GM11168 (cell line): ENCODE measurements around the gene KRT35.
"Not testable (repeated sequence)": the region's sequence is repeated elsewhere in the genome, so short reads cannot be mapped to it uniquely, and the experiment has no call there.

Experiments
- in situ Hi-C: fragments of 300-500 bp; cut with MboI; formaldehyde crosslinking; loops from one replicate; pipeline ENCODE4 v1.12.0; 2022; ENCODE audit warnings: low sequenced_read_pairs; ENCODE audit not compliant: unreplicated experiment

KRT35 gene

GRCh38 chr17:41463746-41464145 lies 17.2 kb downstream of the KRT35 start:
- in situ Hi-C loops = no loop called here

- in situ Hi-C loops = no loop called here
Observed at GRCh38 chr17:41462705-41463104, 18.2 kb downstream of the KRT35 start.

- in situ Hi-C loops = no loop called here
Observed at GRCh38 chr17:41457676-41458075, 23.3 kb downstream of the KRT35 start.

- in situ Hi-C loops = no loop called here
Observed at GRCh38 chr17:41456204-41456603, 24.7 kb downstream of the KRT35 start.

GRCh38 chr17:41455236-41455635 lies 25.7 kb downstream of the KRT35 start:
- in situ Hi-C loops = no loop called here

GRCh38 chr17:41453066-41453465 lies 27.9 kb downstream of the KRT35 start:
- in situ Hi-C loops = no loop called here

GRCh38 chr17:41452281-41452680 lies 28.7 kb downstream of the KRT35 start:
- in situ Hi-C loops = no loop called here

- in situ Hi-C loops = no loop called here
Observed at GRCh38 chr17:41451154-41451728, 29.7 kb downstream of the KRT35 start.

- in situ Hi-C loops = no loop called here
Observed at GRCh38 chr17:41449008-41449407, 31.9 kb downstream of the KRT35 start.

GRCh38 chr17:41448506-41448905 lies 32.4 kb downstream of the KRT35 start:
- in situ Hi-C loops = no loop called here

GRCh38 chr17:41446806-41447205 lies 34.1 kb downstream of the KRT35 start:
- in situ Hi-C loops = no loop called here

GRCh38 chr17:41444640-41445039 lies 36.3 kb downstream of the KRT35 start:
- in situ Hi-C loops = no loop called here

GRCh38 chr17:41444186-41444585 lies 36.8 kb downstream of the KRT35 start:
- in situ Hi-C loops = no loop called here

- in situ Hi-C loops = no loop called here
Observed at GRCh38 chr17:41442739-41443138, 38.2 kb downstream of the KRT35 start.

- in situ Hi-C loops = no loop called here
Observed at GRCh38 chr17:41440531-41441033, 40.4 kb downstream of the KRT35 start, which contains the start of gene KRT38. Gene KRT38 (minus strand): TSS chr17:41440983. CDS start chr17:41440921, 62 bp downstream.

GRCh38 chr17:41439375-41439774 lies 41.6 kb downstream of the KRT35 start:
- in situ Hi-C loops = no loop called here

- in situ Hi-C loops = no loop called here
Observed at GRCh38 chr17:41437769-41438168, 43.2 kb downstream of the KRT35 start.

GRCh38 chr17:41437254-41437653 lies 43.7 kb downstream of the KRT35 start:
- in situ Hi-C loops = no loop called here

GRCh38 chr17:41434415-41434814 lies 46.5 kb downstream of the KRT35 start:
- in situ Hi-C loops = no loop called here

GRCh38 chr17:41434005-41434404 lies 46.9 kb downstream of the KRT35 start:
- in situ Hi-C loops = no loop called here

- in situ Hi-C loops = no loop called here
Observed at GRCh38 chr17:41433586-41433985, 47.4 kb downstream of the KRT35 start.

GRCh38 chr17:41430376-41430775 lies 50.6 kb downstream of the KRT35 start:
- in situ Hi-C loops = not testable (repeated sequence)
